ENCODE measurements around the gene TRO. TPM values are rescaled to one million over a fixed set of nuclear protein-coding genes. Genes with fewer than 3 reads are reported as not detected.

Gene TRO
- total and polyA plus RNA-seq, 10 of the 15 experiments (the other 5 are each of a cell fraction or from before 2014, with no cell fraction given) = 0.02 to 1.0 (median 0.35) TPM; not detected in 7

GRCh38 chrX:54922547-54922946 is 1.9 kb downstream of the TRO start:
- ChIA-PET RAD21 (ENCODE audit: unreplicated experiment) (no interaction called here), POLR2A (no interaction called here), SMC1A (ENCODE audit: uncharacterized antibody, unreplicated experiment) (no interaction called here), CTCF (no interaction called here)
- in situ Hi-C loops (cut with MboI) (no loop called here), intact Hi-C loops (cut with micrococcal nuclease; ENCODE audit: unreplicated experiment) (no loop called here)
- no peak for FAIRE-seq
- H2AFZ ChIP-seq (ENCODE audit: control insufficient read depth, low read depth, low read length) = no peak overlapping the region
- H3K79me2 ChIP-seq (ENCODE audit: control insufficient read depth, insufficient read depth, low read length) = no peaks in the 10 kb centered on the region
- no peaks in the 10 kb centered on the region for H3K4me1 ChIP-seq (ENCODE audit: control insufficient read depth, insufficient read depth, low read length)
- H3K4me3 ChIP-seq = no peak overlapping the region
- no peak overlapping the region for H3K27ac ChIP-seq (ENCODE audit: control insufficient read depth, insufficient read depth)
- BruUV-seq (replicated peaks) = no TSS peak
- WGBS (ENCODE audit: insufficient coverage, insufficient replicate concordance, low lambda C conversion rate, missing lambda C conversion rate) = 31% methylated on average over 3 of the region's 3 CpGs
- 0 out of 4 replicates have a peak, but pooled peaks cover 0 to 1% of the 10 kb centered on the region in 2 experiments for H3K27me3 ChIP-seq (replicated peaks in 1 of 2; ENCODE audit: control insufficient read depth in 2 of 2, insufficient read depth in 2 of 2, low read length in 1 of 2)
- TF ChIP-seq POLR2A (IDR thresholded peaks at IDR 0.05; ENCODE audit: low read depth, low read length) = no peak
- no peak for TF ChIP-seq GATAD2B (conservative IDR thresholded peaks at IDR 0.05; ENCODE audit: low read depth)
- no peak for TF ChIP-seq LARP7 (IDR thresholded peaks at IDR 0.05)
- TF ChIP-seq KDM1A (IDR thresholded peaks at IDR 0.05; ENCODE audit: borderline replicate concordance) = no peak
- no peak for TF ChIP-seq SREBF2 (IDR thresholded peaks at IDR 0.05; ENCODE audit: low read length)
- no peak for TF ChIP-seq ZBED1 (IDR thresholded peaks at IDR 0.05; ENCODE audit: borderline replicate concordance)
- no peak for TF ChIP-seq MTA3 (IDR thresholded peaks at IDR 0.05; ENCODE audit: borderline replicate concordance, low read length)
- TF ChIP-seq RFX5 (IDR thresholded peaks at IDR 0.05; ENCODE audit: low read depth, low read length) = no peak
- TF ChIP-seq MXI1 (IDR thresholded peaks at IDR 0.05; ENCODE audit: low read depth, low read length) = no peak
- TF ChIP-seq HDAC6 (IDR thresholded peaks at IDR 0.05; ENCODE audit: unreplicated experiment) = no peak
- no peak for TF ChIP-seq MTA2 (IDR thresholded peaks at IDR 0.05; ENCODE audit: low read depth)
- no peak for TF ChIP-seq HDAC2 (IDR thresholded peaks at IDR 0.05)
- no peak for TF ChIP-seq EGR1 (IDR thresholded peaks at IDR 0.05; ENCODE audit: borderline replicate concordance in 1 of 2, low read depth in 2 of 2, low read length in 2 of 2)
- TF ChIP-seq USF1 (IDR thresholded peaks at IDR 0.05; ENCODE audit: borderline replicate concordance, extremely low read length, insufficient read depth, low read depth, low read length) = no peak
- ATAC-seq = no peak
- no peak overlapping the region for H3K9ac ChIP-seq (ENCODE audit: control insufficient read depth, insufficient read depth, low read length)
- H3K4me2 ChIP-seq (ENCODE audit: control insufficient read depth, insufficient read depth) = no peak overlapping the region
- no peaks in the 10 kb centered on the region for H4K20me1 ChIP-seq (ENCODE audit: control insufficient read depth, insufficient read depth)
- no peaks in the 10 kb centered on the region for H3K36me3 ChIP-seq (ENCODE audit: control insufficient read depth in 2 of 2, insufficient read depth in 2 of 2, low read length in 1 of 2)
- no peaks in the 10 kb centered on the region; the same call in 2 of the 3 replicates for H3K9me3 ChIP-seq (replicated peaks; ENCODE audit: control insufficient read depth, insufficient read depth, low read length)
- DNase-seq (ENCODE audit: low read depth, low spot score) = no peak
